H1 (cell line): Measurements from ENCODE around the gene PHF13. TPM values are rescaled to one million over a fixed set of nuclear protein-coding genes. Genes with fewer than 3 reads are reported as not detected.

Experiments
- CHD1 ChIP-seq: IDR thresholded peaks from 2 replicates; pipeline ENCODE4 v1.6.1; 2012; ENCODE audit warnings: low read depth, low read length, improper control_type of control experiment
- POU5F1 ChIP-seq: IDR thresholded peaks from 2 replicates; pipeline ENCODE4 v1.6.1; 2011; ENCODE audit warnings: low read depth, mild to moderate bottlenecking, low read length, moderate library complexity
- SP4 ChIP-seq: IDR thresholded peaks from 2 replicates; pipeline ENCODE4 v1.6.1; 2012; ENCODE audit warnings: low read length, inconsistent platforms
- polyA plus RNA-seq, 7 experiments: library from polyadenylated mRNA; depleted of rRNA in 3 of 7; stranded (reverse) in 5 of 7; unstranded in 2 of 7; fragments of >200 nt in 5 of 7; fragments of 200-250 nt in 2 of 7; gene quantifications; 1 replicate in 5 of 7; 2 replicates in 1 of 7; 4 replicates in 1 of 7; pipeline versions ENCODE4 v1.2.1 to v1.2.3, GENCODE V29; 2011 to 2013; ENCODE audit warnings: missing spikeins in 2 of 7, mixed read lengths in 2 of 7
- total RNA-seq: library from RNA; stranded (reverse); fragmentation: NEBNext Ultra II Directional; extraction: Animal tissue kit (Norgen Biotek cat#: 25700); gene quantifications from 2 replicates; pipeline ENCODE4 v1.2.1, GENCODE V29; 2021
- TF ChIP-seq, protein P1 (sequence below): IDR thresholded peaks from 2 replicates; pipeline ENCODE4 v1.6.1; 2012; ENCODE audit warnings: low read length, inconsistent platforms

The PHF13 gene
- total and polyA plus RNA-seq, 2 of the 8 experiments (the other 6 are each of a cell fraction or from before 2014, with no cell fraction given), result 11.7 to 39.6 TPM

DNA sequence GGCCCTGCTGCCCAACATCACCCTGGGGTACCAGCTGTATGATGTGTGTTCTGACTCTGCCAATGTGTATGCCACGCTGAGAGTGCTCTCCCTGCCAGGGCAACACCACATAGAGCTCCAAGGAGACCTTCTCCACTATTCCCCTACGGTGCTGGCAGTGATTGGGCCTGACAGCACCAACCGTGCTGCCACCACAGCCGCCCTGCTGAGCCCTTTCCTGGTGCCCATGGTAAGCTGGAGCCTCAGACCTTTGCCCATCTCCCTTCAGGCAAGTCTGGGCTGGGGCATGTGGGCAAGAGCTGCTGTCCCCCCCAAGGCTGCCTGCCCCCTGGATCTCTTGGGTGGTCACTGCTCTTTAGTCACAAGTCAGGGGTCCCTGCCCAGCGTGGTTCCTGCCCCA is 42.5 kb upstream of the PHF13 start (continued):
- TF ChIP-seq SP4 (no peak), POU5F1 (no peak), CHD1 (no peak)
- TF ChIP-seq, protein P1, sequence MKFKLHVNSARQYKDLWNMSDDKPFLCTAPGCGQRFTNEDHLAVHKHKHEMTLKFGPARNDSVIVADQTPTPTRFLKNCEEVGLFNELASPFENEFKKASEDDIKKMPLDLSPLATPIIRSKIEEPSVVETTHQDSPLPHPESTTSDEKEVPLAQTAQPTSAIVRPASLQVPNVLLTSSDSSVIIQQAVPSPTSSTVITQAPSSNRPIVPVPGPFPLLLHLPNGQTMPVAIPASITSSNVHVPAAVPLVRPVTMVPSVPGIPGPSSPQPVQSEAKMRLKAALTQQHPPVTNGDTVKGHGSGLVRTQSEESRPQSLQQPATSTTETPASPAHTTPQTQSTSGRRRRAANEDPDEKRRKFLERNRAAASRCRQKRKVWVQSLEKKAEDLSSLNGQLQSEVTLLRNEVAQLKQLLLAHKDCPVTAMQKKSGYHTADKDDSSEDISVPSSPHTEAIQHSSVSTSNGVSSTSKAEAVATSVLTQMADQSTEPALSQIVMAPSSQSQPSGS, result no peak
